Stimulated activated CD4-positive, alpha-beta T cell treated with anti-CD3 and anti-CD28 coated beads, Interleukin-1b, Interleukin-23, amount 100 ng/mL, for 48 hours (primary cell): ENCODE measurements around the gene COA3.

ENCODE experiments used
- DNase-seq: peaks from one replicate; pipeline ENCODE4 v3.0.0-alpha.2; 2020

The COA3 gene

DNA sequence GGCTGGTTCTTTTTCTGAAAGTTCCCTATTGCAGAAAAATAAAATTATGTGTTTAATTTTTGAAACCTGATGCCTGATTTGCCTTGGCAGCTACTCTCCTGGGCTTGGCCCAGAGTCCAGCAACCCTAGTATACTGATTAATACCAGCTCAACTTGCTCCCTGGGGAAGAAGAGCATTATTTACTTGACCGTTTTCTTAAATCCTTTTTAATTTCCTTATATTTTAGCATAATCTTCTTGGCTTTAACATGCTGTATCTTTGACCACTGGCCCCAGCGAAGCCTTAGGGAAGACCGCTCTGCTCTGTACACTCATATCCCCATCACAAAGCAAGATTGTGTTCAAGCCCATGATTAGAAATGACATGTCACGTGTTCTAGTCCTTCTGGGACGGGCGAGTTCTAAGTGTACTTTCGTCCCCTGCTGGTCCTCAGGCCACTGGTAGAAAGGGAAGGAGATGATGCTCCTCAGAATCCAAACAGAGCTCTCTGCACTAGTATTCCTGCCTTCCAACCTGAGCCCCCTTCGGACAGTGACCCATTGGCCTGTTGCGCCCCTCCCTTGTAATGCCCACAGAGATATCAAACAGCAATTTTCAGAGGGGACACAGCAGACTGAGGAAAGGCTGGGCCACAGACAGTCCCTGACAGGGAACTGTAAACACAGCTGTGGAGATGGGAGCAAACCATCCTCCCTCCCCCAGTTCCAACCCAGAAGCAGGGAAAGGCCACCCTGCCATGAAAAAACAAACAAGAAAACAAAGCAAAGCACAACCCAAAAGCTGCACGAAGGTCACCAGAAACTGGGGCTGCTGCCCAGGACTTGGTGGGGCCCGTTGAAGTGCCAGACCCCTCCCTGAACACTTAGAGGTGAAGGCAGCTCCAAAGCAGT lies 49.4 kb downstream of the COA3 start:
- no peak for DNase-seq

DNA sequence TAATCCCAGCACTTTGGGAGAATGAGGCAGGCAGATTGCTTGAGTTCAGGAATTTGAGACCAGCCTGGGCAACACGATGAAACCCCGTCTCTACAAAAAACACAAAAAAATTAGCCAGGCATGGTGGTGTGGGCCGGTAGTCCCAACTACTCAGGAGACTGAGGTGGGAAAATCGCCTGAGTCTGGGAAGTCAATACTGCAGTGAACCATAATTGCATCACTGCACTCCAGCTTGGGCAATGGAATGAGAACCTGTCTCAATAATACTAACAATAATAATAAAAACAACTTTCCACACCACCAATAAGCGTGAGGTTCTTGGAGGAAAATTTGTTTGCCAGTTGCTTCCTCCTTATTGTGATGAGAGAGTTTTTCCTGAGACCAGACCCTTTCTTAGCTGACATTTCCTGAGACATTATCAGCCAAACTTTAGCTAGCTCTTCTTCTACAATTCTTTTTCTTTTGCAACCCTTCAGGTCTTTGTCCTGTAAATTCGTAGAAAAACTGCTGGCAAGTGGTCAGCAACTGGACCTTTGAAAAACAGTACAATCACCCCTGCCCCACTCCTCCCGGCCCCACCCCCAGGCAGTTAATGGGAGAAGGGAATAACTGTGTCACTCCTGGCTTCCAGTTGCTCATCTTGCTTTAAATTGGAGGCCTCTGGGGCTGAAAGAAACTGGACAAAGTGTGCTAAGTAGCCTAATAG lies 50.1 kb downstream of the COA3 start:
- no peak for DNase-seq
